Stimulated activated CD8-positive, alpha-beta memory T cell treated with anti-CD3 and anti-CD28 coated beads, Interleukin-15, amount 100 ng/mL, for 24 hours (primary cell): ENCODE data around the gene LRRC59.

ENCODE experiments used
- DNase-seq: peaks from one replicate; pipeline ENCODE4 v3.0.0-alpha.2; 2020; ENCODE audit warnings: low read depth

The LRRC59 gene

GRCh38 chr17:50386510-50386909 lies 10.8 kb downstream of the LRRC59 start:
- DNase-seq: no peak

GRCh38 chr17:50382931-50383330 lies 14.4 kb downstream of the LRRC59 start:
- no peak for DNase-seq

- DNase-seq: no peak
These were observed 15.4 kb downstream of the LRRC59 start for GRCh38 chr17:50381920-50382319.

- DNase-seq: no peak
These were observed 16.0 kb downstream of the LRRC59 start for GRCh38 chr17:50381260-50381815.

- no peak for DNase-seq
These were observed 16.7 kb downstream of the LRRC59 start for GRCh38 chr17:50380369-50381259.

GRCh38 chr17:50379351-50380132 lies 17.8 kb downstream of the LRRC59 start:
- DNase-seq: no peak

GRCh38 chr17:50375858-50376538 lies 21.3 kb downstream of the LRRC59 start:
- DNase-seq: no peak

GRCh38 chr17:50373705-50374104 lies 23.6 kb downstream of the LRRC59 start:
- no peak for DNase-seq

GRCh38 chr17:50372758-50373556 lies 24.4 kb downstream of the LRRC59 start, which contains the start of the genes EME1 and MRPL27:
TSS of gene EME1 (plus strand) at chr17:50373229. CDS start at chr17:50375209, 1,980 bp downstream.
TSS of gene MRPL27 (minus strand) at chr17:50373184. CDS start at chr17:50373170, 14 bp downstream.
- peak; percentile 57 for DNase-seq

GRCh38 chr17:50372222-50372757 lies 25.0 kb downstream of the LRRC59 start:
- DNase-seq: no peak

- no peak for DNase-seq
These were observed 25.8 kb downstream of the LRRC59 start for GRCh38 chr17:50371526-50371925.

- DNase-seq: no peak
These were observed 27.3 kb downstream of the LRRC59 start for GRCh38 chr17:50370052-50370451.

- DNase-seq: no peak
These were observed 29.9 kb downstream of the LRRC59 start for GRCh38 chr17:50367401-50367800.

GRCh38 chr17:50365649-50366393 lies 31.5 kb downstream of the LRRC59 start:
- DNase-seq: no peak

- DNase-seq: no peak
These were observed 32.2 kb downstream of the LRRC59 start for GRCh38 chr17:50365165-50365564.

- DNase-seq: no peak
These were observed 32.6 kb downstream of the LRRC59 start for GRCh38 chr17:50364715-50365114.

GRCh38 chr17:50364061-50364458 lies 33.3 kb downstream of the LRRC59 start:
- no peak for DNase-seq

- DNase-seq: no peak
These were observed 33.9 kb downstream of the LRRC59 start for GRCh38 chr17:50363217-50364060.

- DNase-seq: no peak
These were observed 34.7 kb downstream of the LRRC59 start for GRCh38 chr17:50362661-50363060.
